ENCODE results near the gene IFT43. TPM values are rescaled to one million over a fixed set of nuclear protein-coding genes. Genes with fewer than 3 reads are reported as not detected.

Gene IFT43
- 34.9 and 36.8 TPM in 2 replicates for total RNA-seq (ENCODE audit: low replicate concordance)

GRCh38 chr14:75985618-75986438 is at the start of gene IFT43:
Gene IFT43 (plus strand): TSS chr14:75985763. CDS start chr14:75985787, 24 bp downstream.
- H3K9ac ChIP-seq: peak within 1 kb of the TSS; percentile 78
- no peaks in the 10 kb centered on the region for H3K36me3 ChIP-seq
- H3K4me2 ChIP-seq: peak within 1 kb of the TSS; percentile 93
- Mint-ChIP-seq H3K9me3 (no peaks in the 10 kb centered on the region), H3K4me3 (peak within 1 kb of the TSS; percentile 96), H3K27ac (peak within 1 kb of the TSS; percentile 82), H3K4me1 (peaks cover 30% of the 10 kb centered on the region), H3K27me3 (ENCODE audit: insufficient read depth, low read depth) (peaks cover 4% of the 10 kb centered on the region), H3K36me3 (no peaks in the 10 kb centered on the region)
- peaks cover 11% of the 10 kb centered on the region for H3K4me1 ChIP-seq
- peaks cover 45% of the 10 kb centered on the region for H3K27me3 ChIP-seq
- H3K27ac ChIP-seq: no peak within 1 kb of the TSS
- H3K9me3 ChIP-seq (ENCODE audit: low read depth): no peaks in the 10 kb centered on the region
- H3F3A ChIP-seq (ENCODE audit: low read depth): peaks cover 23% of the 10 kb centered on the region
- H4K20me1 ChIP-seq (ENCODE audit: low read depth): peaks cover 9% of the 10 kb centered on the region
- H2AFZ ChIP-seq (replicated peaks): peak within 1 kb of the TSS; percentile 99
- H3K79me2 ChIP-seq (ENCODE audit: low read depth): peaks cover 16% of the 10 kb centered on the region
- peak within 1 kb of the TSS; percentile 93 for H3K4me3 ChIP-seq
- TF ChIP-seq EZH2phosphoT487 (IDR thresholded peaks at IDR 0.05) (no peak), EZH2 (IDR thresholded peaks at IDR 0.05) (no peak), CTCF (IDR thresholded peaks at IDR 0.05) (no peak)
- peak; percentile 87 for DNase-seq (ENCODE audit: low spot score)

- no peak overlapping the region for H3K9ac ChIP-seq
- H3K36me3 Mint-ChIP-seq: peaks cover 4% of the 10 kb centered on the region
- H3K4me2 ChIP-seq: no peak overlapping the region
- H2AFZ ChIP-seq (replicated peaks): no peak overlapping the region
- TF ChIP-seq CTCF (IDR thresholded peaks at IDR 0.05): no peak
- no peak for TF ChIP-seq EZH2 (IDR thresholded peaks at IDR 0.05)
- no peak for TF ChIP-seq EZH2phosphoT487 (IDR thresholded peaks at IDR 0.05)
- peaks cover 8% of the 10 kb centered on the region for H3K4me1 ChIP-seq
- no peak overlapping the region for H3K4me3 Mint-ChIP-seq
- H3K4me3 ChIP-seq: no peak overlapping the region
- no peak overlapping the region for H3K27ac Mint-ChIP-seq
- H3K9me3 ChIP-seq (ENCODE audit: low read depth): no peaks in the 10 kb centered on the region
- no peaks in the 10 kb centered on the region for H3K36me3 ChIP-seq
- no peaks in the 10 kb centered on the region for H3K27me3 Mint-ChIP-seq (ENCODE audit: insufficient read depth, low read depth)
- no peaks in the 10 kb centered on the region for H3K79me2 ChIP-seq (ENCODE audit: low read depth)
- H4K20me1 ChIP-seq (ENCODE audit: low read depth): no peaks in the 10 kb centered on the region
- H3K9me3 Mint-ChIP-seq: no peaks in the 10 kb centered on the region
- no peaks in the 10 kb centered on the region for H3F3A ChIP-seq (ENCODE audit: low read depth)
- H3K27me3 ChIP-seq: no peaks in the 10 kb centered on the region
- DNase-seq (ENCODE audit: low spot score): no peak
- peaks cover 17% of the 10 kb centered on the region for H3K4me1 Mint-ChIP-seq
- H3K27ac ChIP-seq: no peak overlapping the region
These were observed 46.4 kb upstream of the IFT43 start for GRCh38 chr14:75939200-75939599.

GRCh38 chr14:75941030-75941429 is 44.5 kb upstream of the IFT43 start:
- H3K4me1 Mint-ChIP-seq: peaks cover 15% of the 10 kb centered on the region
- peaks cover 2% of the 10 kb centered on the region for H3K36me3 Mint-ChIP-seq
- no peaks in the 10 kb centered on the region for H3F3A ChIP-seq (ENCODE audit: low read depth)
- no peak for TF ChIP-seq EZH2phosphoT487 (IDR thresholded peaks at IDR 0.05)
- TF ChIP-seq CTCF (IDR thresholded peaks at IDR 0.05): no peak
- no peak for TF ChIP-seq EZH2 (IDR thresholded peaks at IDR 0.05)
- no peaks in the 10 kb centered on the region for H3K79me2 ChIP-seq (ENCODE audit: low read depth)
- H4K20me1 ChIP-seq (ENCODE audit: low read depth): no peaks in the 10 kb centered on the region
- H2AFZ ChIP-seq (replicated peaks): no peak overlapping the region
- no peak overlapping the region for H3K4me2 ChIP-seq
- no peaks in the 10 kb centered on the region for H3K27me3 ChIP-seq
- H3K4me3 ChIP-seq: no peak overlapping the region
- no peaks in the 10 kb centered on the region for H3K9me3 Mint-ChIP-seq
- no peak for DNase-seq (ENCODE audit: low spot score)
- no peak overlapping the region for H3K4me3 Mint-ChIP-seq
- no peak overlapping the region for H3K27ac ChIP-seq
- peaks cover 8% of the 10 kb centered on the region for H3K4me1 ChIP-seq
- no peak overlapping the region for H3K27ac Mint-ChIP-seq
- H3K9ac ChIP-seq: no peak overlapping the region
- no peaks in the 10 kb centered on the region for H3K36me3 ChIP-seq
- H3K27me3 Mint-ChIP-seq (ENCODE audit: insufficient read depth, low read depth): no peaks in the 10 kb centered on the region
- H3K9me3 ChIP-seq (ENCODE audit: low read depth): no peaks in the 10 kb centered on the region

Measured in neural progenitor cell (in vitro differentiated cells).